ENCODE data around the gene PEX16. TPM values are rescaled to one million over a fixed set of nuclear protein-coding genes. Genes with fewer than 3 reads are reported as not detected.

The PEX16 gene
- total RNA-seq, 1 donor from 2014 or later = 13.0 TPM

DNA sequence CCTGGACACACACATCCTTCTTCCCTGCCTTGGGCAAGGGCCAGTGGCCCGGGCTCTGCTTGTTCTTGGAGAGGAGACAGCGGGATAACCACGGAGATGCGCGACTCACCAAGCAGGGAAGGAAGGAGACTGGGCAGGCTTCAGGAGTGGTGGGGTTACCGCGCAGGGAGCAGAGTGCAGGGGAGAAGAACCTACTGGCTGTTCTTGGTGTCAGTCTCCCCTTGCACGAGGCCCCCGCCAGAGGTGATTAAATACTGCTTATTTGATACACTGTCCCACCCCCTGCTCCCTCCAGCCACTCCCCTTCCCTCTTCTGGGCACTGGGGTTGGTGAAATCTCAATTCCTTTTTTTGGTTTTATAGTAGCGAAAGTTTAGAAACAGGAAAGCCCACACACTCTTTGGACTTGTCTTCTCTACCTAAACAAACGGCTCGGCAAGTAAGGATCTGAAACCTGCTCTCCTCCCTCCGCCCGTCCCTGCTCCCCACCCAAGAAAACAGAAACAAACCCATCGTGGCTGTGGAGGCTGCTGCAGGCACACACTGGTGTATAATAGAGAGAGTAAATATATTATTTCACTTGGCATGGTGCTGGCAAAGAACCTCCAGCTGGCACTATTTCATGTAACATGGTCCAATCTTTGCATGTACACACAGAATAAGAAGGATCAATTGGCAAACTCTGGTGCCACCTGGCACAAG lies 15.6 kb upstream of the PEX16 start:
- no peak for DNase-seq (ENCODE audit: low spot score)
- intact Hi-C loops (cut with DNase I) = no loop called here

DNA sequence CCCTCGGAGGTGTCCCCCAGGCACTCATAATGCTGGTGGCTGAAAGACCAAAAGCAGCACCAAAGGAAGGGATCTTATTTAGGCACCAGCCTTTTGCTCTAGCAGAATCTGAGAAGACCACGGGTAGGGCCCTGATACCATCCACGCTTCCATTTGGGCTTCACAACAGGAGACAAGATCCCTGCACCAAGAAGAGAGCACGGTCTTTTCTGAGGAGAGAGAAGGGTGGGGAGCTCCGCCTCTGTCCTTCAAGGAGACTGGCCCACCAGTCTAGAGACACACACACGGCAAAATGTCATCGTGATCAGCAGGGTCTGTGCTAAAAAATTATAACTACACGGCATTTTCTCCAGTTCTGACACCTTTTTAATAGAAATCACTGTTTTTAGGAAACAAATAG lies 14.5 kb upstream of the PEX16 start:
- intact Hi-C loops (cut with DNase I) = no loop called here
- no peak for DNase-seq (ENCODE audit: low spot score)

DNA sequence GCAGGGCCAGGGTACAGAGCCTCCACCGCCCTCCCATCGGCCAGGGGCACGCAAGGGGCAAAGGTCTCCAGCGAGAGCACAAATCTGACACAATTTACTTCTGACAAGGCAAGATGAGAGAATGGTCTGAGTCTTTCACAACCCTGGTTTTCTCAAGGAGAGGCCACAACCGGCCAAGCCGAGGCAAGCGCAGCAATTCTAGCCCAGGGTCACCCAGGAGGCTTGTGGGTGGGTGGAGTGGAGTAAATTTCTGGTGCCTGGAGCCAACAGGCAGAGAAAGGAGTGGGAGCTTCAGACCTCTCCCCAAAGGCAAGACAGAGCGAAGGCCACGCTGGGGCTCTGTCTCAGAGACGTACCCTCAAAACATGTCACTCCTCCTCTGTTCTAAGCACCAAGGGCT lies 14.1 kb upstream of the PEX16 start:
- intact Hi-C loops (cut with DNase I) = no loop called here
- DNase-seq (ENCODE audit: low spot score) = no peak

DNA sequence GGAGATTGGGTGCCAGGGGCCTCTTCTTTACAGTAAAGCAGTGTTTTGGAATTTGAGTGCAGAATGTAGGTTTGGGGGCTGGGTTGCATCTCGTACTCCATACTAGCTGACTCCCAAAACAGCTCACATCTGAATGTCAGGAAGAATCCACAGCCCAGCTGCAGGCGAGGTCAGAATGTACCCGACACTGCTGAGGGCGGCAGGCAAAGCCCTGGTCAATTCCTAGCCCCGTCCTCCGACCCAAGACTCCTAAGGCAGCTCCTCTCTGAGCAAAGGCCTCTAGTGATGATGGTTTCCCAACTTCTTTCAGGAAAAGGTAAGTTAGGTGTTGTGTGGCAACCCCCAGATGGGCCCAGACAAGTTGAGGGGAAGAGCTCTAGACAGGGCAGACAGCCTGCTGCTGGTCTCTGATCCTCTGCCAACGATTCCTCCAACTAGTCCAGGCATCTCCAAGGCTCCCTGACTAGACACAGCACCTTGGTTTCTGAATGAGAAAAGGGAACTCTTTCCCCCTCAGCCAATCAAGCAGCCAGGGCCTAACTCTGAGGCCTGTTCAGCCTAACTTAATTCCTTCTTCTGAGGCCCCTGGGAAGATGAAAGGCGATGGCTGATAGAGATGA lies 13.4 kb upstream of the PEX16 start:
- intact Hi-C loops (cut with DNase I) = no loop called here
- no peak for DNase-seq (ENCODE audit: low spot score)

DNA sequence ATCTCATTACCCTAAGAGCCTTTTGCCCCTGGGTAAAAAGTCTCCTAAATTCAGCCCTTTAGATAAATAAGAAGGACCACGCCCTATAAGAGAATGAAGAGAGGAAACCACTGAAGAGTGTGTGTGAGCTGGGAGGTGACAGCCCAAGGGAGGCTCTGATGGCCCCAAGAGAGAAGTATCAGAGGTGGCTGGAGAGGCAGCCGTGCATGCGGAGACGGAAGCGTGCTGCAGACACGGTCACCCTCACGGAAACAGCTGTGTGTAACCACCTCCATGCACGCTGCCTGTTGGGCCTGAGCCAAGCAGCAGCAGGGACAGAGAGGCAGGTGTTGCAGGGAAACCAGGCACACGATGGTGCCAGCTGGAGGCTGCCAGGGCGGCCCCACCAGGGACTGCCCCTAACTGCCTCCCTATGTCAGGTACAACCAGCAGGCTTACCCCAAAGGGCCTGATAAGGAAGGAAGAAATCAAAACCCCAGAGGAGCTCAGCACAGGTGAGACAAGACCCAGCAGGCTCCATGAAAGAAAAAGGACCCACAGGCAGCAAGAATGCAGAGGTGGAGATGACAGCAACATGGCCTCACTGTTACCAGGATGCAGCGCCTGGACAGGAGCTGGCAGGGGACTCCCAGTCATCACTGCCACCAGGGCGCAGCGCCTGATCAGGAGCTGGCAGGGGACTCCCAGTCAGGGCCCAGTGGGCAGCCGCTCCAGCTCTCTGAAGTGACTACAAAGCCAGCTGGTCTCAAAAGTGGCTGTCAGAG lies 12.5 kb upstream of the PEX16 start:
- intact Hi-C loops (cut with DNase I) = no loop called here

DNA sequence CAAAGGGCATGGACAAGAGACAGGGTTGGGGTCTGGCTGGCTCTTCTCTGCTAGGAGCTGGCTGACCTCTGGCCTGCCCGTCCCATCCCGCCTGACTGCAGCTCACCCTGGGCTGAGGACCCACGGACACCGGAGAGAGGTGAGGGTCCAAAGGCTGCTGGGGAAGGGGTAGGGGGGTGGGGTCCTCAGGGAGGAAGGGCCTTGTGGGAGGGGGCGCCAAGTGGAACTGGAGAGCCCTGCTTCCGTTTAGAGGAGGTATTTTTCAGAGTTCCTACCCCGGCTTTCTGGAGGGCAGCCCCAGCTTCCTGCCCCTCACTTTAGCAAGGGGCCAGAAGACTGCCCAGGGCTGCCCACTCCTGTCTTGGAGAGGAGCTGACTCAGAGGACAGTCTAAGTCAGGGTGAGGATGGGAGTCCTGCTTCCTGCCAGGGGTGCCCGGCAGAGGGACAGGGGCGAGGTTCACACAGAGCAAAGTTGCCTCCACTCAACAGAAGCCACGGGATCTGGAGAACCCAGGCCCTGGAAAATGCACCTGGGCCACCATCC lies 11.9 kb upstream of the PEX16 start:
- intact Hi-C loops (cut with DNase I) = no loop called here
- no peak for DNase-seq (ENCODE audit: low spot score)

More for the DNA sequence above, 12.5 kb upstream of the PEX16 start:
- DNase-seq (ENCODE audit: low spot score) = no peak

- intact Hi-C loops (cut with DNase I) = no loop called here
- DNase-seq (ENCODE audit: low spot score) = no peak
Observed at GRCh38 chr11:45928535-45929215, 11.0 kb upstream of the PEX16 start.

- intact Hi-C loops (cut with DNase I) = no loop called here
- no peak for DNase-seq (ENCODE audit: low spot score)
Observed at GRCh38 chr11:45927684-45928413, 10.2 kb upstream of the PEX16 start.

GRCh38 chr11:45927332-45927683 lies 9.6 kb upstream of the PEX16 start:
- intact Hi-C loops (cut with DNase I) = no loop called here
- no peak for DNase-seq (ENCODE audit: low spot score)

DNA sequence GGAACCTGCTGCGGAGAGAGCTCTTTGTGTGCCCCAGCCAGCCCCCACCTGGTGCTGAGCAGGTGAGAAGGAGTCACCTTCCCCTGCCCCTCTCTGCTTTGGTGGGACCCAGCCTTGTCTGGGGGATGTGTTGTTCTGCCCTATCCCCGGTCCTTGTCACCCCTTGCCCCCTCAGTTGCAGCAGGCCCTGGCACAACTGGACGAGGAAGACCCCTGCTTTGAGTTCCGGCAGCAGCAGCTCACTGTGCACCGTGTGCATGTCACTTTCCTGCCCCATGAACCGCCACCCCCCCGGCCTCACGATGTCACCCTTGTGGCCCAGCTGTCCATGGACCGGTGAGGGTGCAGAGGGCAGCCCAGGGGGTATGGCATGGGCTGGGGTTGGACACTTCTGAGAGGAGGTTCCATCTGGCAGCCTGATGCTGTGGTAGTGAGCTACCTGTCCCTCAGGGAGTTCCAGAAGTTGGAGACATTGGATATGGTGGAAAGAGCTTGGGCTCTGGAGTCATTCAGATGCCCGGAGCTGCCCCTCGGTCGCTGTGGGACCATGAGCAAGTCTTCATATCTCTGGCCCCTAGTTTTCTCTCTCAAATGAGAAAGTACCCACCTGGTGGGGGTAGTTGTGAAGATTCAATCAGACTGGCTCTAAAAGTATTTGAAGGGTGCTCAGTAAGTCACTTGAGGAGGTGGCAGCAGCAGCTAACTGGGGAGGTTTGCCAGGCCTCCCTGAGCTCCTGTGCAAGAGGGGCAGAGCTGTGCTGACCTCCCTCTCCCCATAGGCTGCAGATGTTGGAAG lies 9.1 kb upstream of the PEX16 start:
- no peak for DNase-seq (ENCODE audit: low spot score)
- intact Hi-C loops (cut with DNase I) = no loop called here

DNA sequence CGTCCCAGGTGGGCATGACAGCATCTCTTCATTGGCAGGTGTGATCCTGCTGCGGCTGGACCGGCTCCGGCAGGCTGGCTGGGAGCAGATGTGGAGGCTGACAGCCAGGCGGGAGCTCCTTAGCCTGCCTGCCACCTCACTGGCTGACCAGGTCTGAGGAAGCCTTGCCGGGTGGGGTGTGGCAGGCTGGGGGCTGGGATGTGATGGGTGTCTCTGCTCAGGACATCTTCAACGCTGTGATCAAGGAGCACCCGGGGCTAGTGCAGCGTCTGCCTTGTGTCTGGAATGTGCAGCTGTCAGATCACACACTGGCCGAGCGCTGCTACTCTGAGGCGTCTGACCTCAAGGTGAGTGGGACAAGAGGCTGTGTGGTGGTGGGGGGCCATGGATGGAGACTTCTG lies 8.3 kb upstream of the PEX16 start:
- DNase-seq (ENCODE audit: low spot score) = no peak
- intact Hi-C loops (cut with DNase I) = no loop called here

DNA sequence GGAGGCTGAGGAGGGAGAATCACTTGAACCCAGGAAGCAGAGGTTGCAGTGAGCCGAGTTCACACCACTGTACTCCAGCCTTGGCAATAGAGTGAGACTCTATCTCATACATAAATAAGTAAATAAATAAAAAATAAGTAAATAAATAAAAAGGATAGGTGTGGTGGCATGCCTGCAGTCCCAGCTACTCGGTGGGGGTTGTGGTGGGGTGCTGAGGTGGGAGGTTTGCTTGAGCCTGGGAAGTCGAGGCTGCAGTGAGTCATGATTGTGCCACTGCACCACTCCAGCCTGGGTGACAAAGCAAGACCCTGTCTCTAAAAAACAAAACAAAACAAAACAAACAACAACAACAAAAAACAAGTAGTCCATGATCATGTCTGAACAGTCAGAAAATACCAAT lies 7.9 kb upstream of the PEX16 start:
- no peak for DNase-seq (ENCODE audit: low spot score)
- intact Hi-C loops (cut with DNase I) = no loop called here

DNA sequence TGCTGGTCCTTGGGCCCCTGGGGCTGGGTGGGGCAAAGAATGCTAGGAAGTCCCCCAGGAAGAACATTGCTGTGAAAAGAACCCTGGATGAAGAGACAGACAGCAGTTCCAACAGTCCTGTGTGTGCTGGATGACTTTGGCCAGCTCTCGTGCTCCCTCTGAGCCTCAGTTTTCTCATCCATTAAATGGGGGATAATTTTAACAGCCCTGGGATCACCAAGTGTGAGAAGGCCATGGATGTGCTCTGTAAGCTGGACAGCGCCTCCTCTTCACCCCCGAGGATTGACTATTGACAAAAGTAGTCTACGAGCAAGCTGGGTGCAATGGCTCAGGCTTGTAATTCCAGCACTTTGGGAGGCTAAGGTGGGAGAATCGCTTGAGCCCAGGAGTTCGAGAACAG lies 7.2 kb upstream of the PEX16 start:
- intact Hi-C loops (cut with DNase I) = no loop called here
- DNase-seq (ENCODE audit: low spot score) = no peak

DNA sequence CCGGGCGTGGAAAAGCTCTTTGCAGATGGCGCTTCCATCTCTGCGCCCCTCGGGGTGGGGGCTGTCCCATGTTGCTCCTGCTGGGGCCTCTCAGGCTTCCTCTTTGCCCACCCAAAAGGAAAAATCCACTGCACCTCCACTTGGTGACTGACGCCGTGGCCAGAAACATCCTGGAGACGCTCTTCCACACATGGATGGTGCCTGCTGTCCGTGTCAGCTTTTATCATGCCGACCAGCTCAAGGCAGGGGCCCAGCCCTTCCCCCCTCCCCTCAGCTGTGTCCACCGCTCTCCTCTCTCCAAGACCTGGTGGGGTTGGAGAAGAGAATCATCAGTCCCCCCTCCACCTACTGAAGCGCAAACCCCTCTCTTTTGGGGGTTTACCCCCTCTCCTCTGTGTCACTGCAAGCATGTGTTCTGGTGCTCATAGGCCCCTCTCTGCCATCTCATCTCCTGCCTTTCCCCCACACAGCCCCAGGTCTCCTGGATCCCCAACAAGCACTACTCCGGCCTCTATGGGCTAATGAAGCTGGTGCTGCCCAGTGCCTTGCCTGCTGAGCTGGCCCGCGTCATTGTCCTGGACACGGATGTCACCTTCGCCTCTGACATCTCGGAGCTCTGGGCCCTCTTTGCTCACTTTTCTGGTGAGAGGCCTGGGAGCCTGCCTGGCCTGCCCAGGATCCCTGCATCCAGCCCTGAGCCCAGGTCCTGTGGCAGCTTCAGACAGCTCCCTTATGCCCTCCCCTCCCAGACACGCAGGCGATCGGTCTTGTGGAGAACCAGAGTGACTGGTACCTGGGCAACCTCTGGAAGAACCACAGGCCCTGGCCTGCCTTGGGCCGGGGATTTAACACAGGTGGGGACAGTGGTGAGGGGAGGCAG lies 6.6 kb upstream of the PEX16 start:
- intact Hi-C loops (cut with DNase I) = no loop called here
- DNase-seq (ENCODE audit: low spot score) = no peak

DNA sequence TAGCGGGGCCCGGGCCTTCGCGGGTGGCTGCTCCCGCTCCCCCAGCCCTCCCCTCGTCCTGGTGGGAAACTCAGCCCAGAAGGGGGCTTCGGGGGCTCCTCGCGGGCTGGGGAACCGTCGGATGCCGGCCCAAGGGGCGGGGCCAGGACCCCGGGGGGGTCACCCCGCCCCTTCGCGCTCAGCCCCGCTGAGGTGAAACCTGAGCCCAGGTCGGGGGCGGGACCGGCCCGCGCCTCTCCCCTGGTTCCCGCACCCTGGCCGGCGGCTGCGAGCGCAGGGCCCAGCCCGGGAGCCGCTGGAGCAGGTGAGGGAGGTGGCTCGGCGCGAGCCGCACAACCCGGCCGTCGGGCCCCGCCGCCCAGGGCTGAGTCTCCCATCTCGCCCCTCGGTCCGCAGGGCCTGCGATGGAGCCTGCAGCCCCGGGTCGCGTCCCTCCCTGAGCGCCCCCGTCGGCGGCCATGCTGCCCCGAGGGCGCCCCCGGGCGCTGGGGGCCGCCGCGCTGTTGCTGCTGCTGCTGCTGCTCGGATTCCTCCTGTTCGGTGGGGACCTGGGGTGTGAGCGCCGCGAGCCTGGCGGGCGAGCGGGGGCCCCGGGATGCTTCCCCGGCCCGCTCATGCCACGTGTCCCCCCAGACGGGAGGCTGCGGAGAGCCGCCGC lies 4.9 kb upstream of the PEX16 start, which contains the start of gene LARGE2:
TSS of gene LARGE2 (plus strand) at position 232 of the 658 bp plus-strand sequence. CDS start at position 459, 227 bp downstream.
- intact Hi-C loops (cut with DNase I) = no loop called here
- DNase-seq (ENCODE audit: low spot score) = no peak

GRCh38 chr11:45921561-45922424 lies 4.1 kb upstream of the PEX16 start:
- DNase-seq (ENCODE audit: low spot score) = peak; percentile 68
- intact Hi-C loops (cut with DNase I) = no loop called here

Measured in cardiac septum (tissue), 1 donor.